ENCODE measurements around the gene GSTM3.

DNA sequence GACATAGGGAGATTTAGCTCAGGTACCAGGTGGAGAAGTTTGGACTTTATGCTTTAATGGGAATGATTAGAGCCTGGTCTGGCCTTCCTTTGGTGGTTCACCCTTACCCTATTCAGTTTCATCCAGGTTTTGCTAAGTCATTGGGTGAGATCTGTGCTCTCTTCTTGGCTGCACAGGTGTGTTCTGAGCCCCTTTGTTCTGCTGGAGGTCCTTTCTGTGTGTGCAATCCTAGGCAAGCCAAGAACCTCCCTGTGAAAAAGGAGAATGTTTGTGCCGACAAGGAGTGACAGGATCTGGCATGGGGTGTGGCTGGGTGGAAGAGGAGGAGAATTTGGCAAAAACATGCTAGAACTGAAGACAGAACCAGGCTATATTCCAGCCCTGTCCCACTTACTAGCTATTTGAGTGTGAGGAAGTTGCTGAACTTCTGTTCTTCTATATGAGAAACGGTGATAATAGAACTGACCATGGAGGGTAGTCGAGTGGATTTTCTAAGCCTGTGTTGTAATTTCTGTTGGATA is 24.2 kb downstream of the GSTM3 start:
- TF ChIP-seq TAF1 (IDR thresholded peaks at IDR 0.05; ENCODE audit: borderline replicate concordance, insufficient read depth, low read length) (no peak), SIN3A (IDR thresholded peaks at IDR 0.05; ENCODE audit: borderline replicate concordance, insufficient read depth, low read length) (no peak), POLR2AphosphoS5 (IDR thresholded peaks at IDR 0.05; ENCODE audit: low read depth, low read length) (no peak)
- TF ChIP-seq, protein P1, sequence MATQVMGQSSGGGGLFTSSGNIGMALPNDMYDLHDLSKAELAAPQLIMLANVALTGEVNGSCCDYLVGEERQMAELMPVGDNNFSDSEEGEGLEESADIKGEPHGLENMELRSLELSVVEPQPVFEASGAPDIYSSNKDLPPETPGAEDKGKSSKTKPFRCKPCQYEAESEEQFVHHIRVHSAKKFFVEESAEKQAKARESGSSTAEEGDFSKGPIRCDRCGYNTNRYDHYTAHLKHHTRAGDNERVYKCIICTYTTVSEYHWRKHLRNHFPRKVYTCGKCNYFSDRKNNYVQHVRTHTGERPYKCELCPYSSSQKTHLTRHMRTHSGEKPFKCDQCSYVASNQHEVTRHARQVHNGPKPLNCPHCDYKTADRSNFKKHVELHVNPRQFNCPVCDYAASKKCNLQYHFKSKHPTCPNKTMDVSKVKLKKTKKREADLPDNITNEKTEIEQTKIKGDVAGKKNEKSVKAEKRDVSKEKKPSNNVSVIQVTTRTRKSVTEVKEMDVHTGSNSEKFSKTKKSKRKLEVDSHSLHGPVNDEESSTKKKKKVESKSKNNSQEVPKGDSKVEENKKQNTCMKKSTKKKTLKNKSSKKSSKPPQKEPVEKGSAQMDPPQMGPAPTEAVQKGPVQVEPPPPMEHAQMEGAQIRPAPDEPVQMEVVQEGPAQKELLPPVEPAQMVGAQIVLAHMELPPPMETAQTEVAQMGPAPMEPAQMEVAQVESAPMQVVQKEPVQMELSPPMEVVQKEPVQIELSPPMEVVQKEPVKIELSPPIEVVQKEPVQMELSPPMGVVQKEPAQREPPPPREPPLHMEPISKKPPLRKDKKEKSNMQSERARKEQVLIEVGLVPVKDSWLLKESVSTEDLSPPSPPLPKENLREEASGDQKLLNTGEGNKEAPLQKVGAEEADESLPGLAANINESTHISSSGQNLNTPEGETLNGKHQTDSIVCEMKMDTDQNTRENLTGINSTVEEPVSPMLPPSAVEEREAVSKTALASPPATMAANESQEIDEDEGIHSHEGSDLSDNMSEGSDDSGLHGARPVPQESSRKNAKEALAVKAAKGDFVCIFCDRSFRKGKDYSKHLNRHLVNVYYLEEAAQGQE (IDR thresholded peaks at IDR 0.05; ENCODE audit: insufficient read depth in 1 of 2, low read depth in 2 of 2, low read length in 2 of 2): no peak
